Left colon (tissue), 2 donors: Measurements from ENCODE around the gene PIN1. TPM values are rescaled to one million over a fixed set of nuclear protein-coding genes. Genes with fewer than 3 reads are reported as not detected.
"Not testable (repeated sequence)": the region's sequence is repeated elsewhere in the genome, so short reads cannot be mapped to it uniquely, and the experiment has no call there.

Source experiments
- ATAC-seq: fragments of 200-7000 bp; cut with Tn5 transposase; one replicate; pipeline ENCODE4 v1.9.1; 2020; ENCODE audit warnings: mild to moderate bottlenecking, moderate library complexity
- DNase-seq, 2 donors: peaks; one replicate each; pipeline ENCODE4 v3.0.0-alpha.2; 2020
- intact Hi-C, 2 donors: fragments of 100-400 bp; cut with DNase I in 1 of 2; cut with micrococcal nuclease in 1 of 2; formaldehyde crosslinking; loops; one replicate each; pipeline versions ENCODE4 v1.11.2 to v1.14.0; 2022; cut with DNase I, micrococcal nuclease
- total RNA-seq, 2 donors: library from RNA; stranded (reverse); fragmentation: NEBNext Ultra II Directional; extraction: Animal tissue kit (Norgen Biotek cat#: 25700); gene quantifications; one replicate each; pipeline ENCODE4 v1.2.1, GENCODE V29; 2021
- donor health status: DM: no; HTN: no; CAD: no.
- donor health status: DM: yes; HTN: yes; CAD: no.

The PIN1 gene
- total RNA-seq, 2 donors from 2014 or later = 44.3 to 48.2 TPM

DNA sequence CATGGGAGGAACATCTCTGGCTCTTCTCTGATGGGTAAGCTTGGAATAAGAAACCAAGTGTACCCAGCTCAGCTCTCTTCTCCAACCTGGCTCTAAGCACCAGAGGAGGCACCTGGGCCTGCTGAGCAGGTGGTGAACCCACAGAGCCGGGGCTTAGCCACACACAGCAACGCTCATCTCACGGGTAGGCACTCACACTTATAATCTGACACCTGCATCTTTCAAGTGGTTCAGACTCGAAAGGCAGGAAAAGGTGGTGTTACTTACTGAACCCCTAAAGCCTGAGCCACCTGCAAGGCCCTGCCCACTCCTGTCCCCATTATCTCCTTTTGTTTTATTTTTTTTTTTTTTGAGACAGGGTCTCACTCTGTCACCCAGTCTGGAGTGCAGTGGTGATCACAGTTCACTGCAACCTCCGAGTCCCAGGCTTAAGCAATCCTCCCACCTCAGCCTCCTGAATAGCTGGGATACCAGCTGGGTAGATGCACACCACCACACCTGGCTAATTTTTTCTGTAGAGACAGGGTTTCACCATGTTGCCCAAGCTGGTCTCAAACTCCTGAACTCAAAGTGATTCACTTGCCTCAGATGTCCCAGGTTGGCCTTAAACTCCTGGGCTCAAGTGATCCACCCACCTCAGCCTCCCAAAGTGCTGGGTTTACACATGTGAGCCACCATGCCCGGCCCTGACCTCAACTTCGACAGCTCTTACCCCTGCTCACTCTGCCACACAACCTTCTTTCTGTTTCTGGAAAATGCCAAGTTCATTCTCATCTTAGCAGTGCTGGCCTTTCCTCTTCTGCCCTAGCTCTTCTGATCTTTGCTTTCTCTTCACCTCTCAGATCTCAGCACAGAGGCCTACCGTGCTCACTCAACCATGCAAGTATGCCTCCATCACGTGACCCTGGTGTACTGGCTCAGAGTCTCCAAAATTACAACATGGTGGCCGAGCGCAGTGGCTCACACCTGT lies 26.0 kb upstream of the PIN1 start:
- ATAC-seq (no peak), DNase-seq (no peak)
- intact Hi-C loops = no loop called here

DNA sequence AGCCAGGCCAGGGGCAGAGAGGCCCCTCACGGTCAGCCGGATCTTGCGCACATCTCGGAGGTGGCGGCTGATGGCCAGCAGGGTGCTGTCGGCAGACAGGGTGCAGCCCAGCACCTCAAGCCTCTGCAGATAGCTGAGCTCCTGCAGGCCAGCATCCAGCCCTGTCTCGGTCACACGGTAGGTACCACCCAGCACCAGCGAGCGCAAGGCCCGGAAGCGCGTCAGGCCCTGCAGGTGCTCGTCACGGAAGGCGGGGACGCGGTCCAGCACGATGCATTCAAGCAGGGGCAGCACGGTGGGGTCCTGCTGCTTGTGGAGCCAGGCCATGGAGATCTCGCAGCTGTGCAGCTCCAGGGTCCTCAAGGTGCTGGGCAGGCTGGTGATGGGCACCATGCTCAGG lies 24.0 kb upstream of the PIN1 start:
- intact Hi-C loops = no loop called here
- no peak for DNase-seq
- no peak for ATAC-seq

DNA sequence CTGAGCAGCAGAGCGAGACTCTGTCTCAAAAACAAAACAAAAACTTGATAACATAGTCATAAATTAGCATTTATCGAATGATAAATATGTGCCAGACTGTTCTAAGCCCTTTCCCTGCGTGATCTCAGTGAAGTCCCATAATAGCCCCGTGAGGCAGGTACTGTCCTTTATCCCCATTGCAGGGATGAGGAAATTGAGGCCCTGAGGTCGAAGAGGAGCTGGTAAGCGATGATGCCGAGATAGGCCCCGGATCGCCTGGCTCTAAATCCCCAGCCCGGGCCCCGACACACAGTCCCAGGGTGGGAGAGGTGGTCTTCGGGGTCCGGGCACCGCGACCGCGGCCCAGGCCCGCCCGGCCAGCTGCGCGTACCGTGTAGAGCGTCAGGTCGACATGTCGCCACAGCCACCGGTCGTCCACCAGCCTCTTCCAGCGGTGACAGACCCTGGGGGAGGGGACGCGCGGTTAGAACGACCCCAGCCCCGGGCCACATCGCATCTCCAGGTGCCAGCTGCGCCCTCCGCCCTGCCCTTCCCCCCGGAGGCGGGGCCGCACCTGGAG lies 16.9 kb upstream of the PIN1 start:
- intact Hi-C loops = no loop called here
- ATAC-seq = no peak
- no peak for DNase-seq

DNA sequence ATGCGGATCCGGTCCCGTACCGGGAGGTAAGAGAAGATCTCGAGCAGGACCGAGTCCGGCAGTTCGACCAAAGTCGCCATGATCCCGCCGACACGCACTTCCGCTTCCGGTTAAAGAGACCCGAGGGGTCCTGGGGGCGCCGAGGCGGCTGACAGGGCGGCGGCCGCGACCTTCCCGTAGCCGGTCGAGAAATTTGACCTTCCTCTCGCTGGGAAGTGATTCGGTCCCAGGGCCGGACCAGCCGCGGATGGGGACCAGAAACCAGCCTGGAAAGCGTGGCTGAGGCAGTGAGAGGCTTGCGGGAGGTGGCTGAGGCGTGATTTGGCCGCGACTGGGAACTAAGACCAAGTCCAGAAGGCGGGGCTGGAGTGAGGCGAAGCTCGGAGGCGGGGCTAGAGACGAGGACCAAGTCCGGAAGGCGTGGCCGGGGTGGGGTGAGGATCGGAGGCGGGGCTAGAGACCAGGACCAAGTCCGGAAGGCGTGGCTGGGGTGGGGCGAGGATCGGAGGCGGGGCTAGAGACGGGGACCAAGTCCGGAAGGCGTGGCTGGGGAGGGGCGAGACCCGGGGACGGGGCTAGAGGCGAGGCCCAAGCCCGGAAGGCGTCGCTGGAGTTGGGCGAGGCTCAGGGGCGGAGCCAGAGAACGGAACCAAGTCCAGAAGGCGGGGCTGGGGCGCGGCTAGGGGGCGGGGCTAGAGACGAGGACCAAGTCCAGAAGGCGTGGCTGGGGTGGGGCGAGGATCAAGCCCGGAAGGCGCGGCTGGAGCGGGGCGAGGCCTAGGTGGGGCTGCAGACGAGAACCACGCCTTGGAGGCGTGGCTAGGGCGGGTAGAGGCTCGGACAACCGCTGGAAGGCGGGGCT lies 16.2 kb upstream of the PIN1 start, which contains the start of gene FBXL12:
FBXL12 (minus strand) TSS at position 346 of the 862 bp plus-strand sequence; CDS start at position 80, 266 bp downstream.
- peak; percentile 100 for DNase-seq
- intact Hi-C loops = no loop called here
- ATAC-seq = peak; percentile 84

DNA sequence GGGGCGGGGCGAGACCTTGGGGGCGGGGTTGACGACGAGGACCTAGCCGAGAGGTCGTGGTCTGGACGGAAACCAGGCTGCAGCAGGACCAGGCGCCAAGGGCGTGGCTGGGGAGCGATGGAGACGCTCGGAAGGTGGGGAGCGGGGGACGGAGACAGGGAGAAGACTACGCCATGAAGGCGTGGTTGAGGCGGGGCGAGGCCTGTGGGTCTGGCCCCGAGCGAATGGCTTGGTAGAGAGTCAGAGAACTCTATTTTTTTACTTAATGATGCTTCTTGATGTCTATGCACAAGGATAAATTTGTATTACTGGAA lies 15.6 kb upstream of the PIN1 start:
- intact Hi-C loops = no loop called here
- no peak for DNase-seq
- no peak for ATAC-seq

DNA sequence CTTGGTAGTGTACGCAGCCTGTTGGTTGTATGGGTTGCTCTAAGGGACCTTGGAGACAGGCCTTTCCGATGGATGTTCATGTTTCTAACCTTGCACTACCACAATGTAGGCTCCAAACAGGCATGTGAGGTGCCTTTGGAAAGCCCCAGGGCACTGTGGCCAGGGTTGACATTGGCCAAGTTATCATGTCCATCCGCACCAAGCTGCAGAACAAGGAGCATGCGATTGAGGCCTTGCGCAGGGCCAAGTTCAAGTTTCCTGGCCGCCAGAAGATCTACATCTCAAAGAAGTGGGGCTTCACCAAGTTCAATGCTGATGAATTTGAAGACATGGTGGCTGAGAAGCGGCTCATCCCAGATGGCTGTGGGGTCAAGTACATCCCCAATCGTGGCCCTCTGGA lies 15.1 kb upstream of the PIN1 start:
- DNase-seq = peak in 1 of 2 donors; percentile 24
- intact Hi-C loops, ATAC-seq: not testable (repeated sequence)

DNA sequence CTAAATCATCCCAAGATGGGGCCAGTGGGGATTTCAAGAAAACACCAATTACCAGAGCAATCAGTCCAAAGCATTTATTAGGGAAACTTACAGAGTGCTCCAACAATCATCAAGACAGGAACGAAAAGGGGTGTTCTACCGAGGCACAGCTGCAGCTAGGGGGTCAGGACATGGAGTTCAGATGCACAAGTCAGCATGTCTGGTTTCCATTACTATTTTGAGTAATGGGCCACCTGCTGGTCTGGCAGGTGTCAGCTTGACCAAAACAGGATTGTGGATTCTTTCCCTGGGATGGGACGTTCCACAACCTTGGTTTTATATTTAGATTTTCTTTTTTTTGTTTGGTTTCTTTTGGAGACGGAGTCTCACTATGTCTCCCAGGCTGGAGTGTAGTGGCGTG lies 11.3 kb upstream of the PIN1 start:
- intact Hi-C loops = no loop called here
- ATAC-seq (no peak), DNase-seq (no peak)

DNA sequence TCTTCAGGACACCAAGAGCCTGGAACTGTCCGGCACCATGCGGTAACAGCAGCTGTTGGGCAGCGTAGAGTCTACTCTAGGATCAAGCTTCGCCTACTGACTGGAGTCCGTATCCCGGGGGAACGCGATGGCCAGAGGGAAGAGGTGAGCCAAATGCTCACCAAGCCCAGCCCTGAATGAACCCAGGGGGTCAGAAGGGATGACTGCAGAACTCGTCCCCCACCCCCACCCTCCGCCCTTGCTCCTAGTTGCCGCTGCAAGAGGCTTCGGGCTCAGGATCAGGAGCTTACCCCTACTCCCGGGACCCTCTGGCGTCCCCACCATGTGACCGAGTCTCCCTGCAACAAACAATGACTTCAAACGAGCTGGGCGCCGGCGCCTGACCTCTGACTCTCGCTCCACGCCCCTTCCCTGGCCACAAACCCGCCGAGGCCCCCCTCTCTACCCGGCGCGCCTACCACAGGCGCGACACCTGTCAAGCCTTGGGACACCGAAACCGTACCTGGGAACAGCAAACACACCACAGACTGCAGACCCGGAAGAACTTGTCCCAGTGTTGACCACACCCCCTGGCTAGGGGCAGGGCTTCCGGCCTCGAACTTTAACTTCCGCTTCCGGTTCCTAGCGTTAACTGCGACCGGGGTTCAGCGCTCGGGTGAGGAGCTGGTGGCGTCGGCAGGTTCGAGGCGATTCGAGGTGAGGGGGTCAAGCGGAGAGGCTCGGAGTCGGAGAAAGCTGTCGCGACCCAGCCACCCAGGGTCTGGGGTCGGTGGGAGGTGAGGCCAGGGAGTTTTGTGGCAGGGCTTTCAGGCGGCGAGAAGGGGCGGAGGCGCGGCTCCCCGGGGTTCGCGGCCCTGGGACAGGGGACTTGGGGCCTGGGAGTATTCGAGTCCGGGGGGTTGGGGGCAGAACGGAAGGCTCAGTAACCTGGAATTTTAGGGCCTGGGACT lies 7.6 kb upstream of the PIN1 start, which contains the start of gene UBL5:
UBL5 (plus strand) TSS at position 630 of the 950 bp plus-strand sequence. CDS start 420 bp downstream, outside the sequence.
- peak; percentile 91 to 94 for DNase-seq
- ATAC-seq = peak; percentile 98
- intact Hi-C loops = no loop called here

DNA sequence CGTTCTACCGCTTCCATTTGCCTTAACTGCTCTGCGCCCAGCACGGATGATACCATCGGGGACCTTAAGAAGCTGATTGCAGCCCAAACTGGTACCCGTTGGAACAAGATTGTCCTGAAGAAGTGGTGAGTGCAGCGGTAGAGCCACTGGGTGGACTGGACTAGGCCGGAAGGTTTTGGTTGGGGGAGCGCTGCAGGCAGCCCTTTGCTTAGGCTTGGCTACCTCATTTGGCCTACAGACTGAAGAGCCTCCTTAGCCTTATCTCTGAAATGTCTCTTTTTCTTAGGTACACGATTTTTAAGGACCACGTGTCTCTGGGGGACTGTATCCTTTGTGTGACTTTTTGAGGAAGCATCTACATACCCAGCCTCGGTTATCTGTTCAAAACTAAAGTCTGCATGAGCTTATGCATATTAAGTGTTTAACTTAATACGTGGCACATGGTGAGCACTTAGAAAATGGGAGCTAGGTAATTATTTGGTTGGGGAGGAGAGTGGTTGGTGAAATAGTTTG lies 6.5 kb upstream of the PIN1 start:
- intact Hi-C loops = no loop called here
- ATAC-seq (no peak), DNase-seq (no peak)

DNA sequence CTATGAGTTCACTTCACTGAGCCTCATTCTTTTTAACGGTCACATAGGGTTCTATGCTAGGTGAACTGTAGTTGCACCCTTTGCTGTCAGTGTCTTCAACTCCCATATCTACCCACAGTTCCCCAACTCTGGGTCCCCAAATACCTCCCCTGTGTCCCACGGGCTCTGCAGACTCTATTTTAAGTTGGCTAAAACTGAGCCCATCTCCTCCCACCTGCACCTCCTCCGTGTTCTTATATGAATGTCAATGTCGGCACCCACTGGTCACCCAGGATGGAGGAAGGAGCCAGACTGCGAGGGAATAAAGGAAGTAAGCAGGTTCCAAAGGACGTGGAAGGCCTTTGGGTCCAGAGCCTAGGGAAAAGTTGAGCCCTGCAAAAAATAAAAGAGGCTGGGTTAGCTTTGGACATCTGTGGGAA lies 802 bp upstream of the PIN1 start:
- intact Hi-C loops = no loop called here
- ATAC-seq (no peak), DNase-seq (no peak)

DNA sequence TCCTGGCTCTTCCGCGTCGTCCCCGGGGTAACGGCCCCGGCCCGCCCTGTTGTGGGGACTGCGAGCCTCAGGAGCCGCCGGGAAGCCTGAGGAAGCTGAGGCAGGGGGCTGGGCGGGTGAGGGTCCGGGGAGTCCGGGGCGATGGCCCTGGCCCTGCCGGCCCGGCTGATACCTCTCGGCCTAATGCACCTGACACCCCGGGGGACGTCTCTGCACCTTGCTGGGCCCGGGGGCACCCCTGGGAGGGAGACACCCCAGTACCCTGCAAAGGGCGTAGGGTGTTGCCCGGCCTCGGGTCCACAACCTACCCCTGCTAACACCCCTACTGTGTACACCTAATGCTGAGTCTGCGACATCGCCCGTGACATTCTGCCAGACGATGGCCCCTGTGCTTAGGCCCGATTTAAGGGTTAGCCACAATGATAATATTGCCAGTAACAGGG lies 410 bp downstream of the PIN1 start:
- intact Hi-C loops = no loop called here
- DNase-seq = peak in 1 of 2 donors; percentile 34

DNA sequence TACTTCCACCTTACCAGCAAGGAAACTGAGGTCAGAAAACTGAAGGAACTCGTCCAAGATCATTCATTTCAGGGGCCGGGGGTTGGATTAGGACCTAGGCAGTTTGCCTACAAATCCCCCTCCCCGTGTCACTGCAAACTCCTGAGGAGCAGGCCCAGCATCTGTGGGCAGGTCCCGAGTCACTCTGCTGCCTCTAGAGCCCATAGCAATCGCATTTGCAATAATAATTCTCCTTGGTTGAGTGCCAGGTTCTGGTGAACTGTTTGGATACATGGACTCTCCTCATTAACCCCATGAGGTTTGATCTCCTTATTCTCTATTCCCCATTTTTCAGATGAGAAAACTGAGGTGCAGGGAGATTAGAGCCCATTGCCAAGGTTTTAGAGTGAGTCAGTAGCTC lies 903 bp downstream of the PIN1 start:
- no peak for ATAC-seq
- intact Hi-C loops = no loop called here
- DNase-seq = no peak

More for the DNA sequence above, 410 bp downstream of the PIN1 start:
- peak; percentile 16 for ATAC-seq

DNA sequence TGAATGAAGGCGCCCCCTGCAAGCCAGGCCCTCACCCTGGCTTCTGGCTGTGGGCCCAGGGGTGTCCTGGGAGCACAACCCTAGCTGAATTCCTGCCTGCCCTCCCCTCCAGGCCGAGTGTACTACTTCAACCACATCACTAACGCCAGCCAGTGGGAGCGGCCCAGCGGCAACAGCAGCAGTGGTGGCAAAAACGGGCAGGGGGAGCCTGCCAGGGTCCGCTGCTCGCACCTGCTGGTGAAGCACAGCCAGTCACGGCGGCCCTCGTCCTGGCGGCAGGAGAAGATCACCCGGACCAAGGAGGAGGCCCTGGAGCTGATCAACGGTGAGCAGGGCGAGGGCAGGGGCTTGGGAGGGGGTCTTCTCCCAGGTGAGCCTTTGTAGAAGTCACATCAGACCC lies 3.2 kb downstream of the PIN1 start:
- DNase-seq (no peak), ATAC-seq (no peak)
- intact Hi-C loops = no loop called here

DNA sequence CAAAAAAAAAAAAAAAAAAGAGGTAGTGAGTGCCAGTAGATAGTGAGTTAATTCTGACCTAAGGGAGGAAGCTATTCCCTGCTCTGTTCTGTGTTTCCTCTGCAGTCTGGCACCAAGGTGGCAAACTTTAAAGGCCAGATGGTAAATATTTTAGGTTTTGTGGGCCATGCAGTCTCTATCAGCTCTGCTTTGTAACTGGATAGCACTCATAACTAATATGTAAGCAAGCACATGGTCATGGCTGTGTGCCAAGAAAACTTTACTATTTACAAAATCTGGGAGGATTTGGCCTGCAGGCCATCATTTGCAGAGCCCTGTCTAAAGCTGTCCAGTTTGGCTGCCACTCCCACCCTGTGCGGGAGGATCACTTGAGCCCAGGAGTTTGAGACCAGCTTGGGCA lies 4.3 kb downstream of the PIN1 start:
- ATAC-seq = no peak
- DNase-seq = no peak
- intact Hi-C loops = no loop called here

DNA sequence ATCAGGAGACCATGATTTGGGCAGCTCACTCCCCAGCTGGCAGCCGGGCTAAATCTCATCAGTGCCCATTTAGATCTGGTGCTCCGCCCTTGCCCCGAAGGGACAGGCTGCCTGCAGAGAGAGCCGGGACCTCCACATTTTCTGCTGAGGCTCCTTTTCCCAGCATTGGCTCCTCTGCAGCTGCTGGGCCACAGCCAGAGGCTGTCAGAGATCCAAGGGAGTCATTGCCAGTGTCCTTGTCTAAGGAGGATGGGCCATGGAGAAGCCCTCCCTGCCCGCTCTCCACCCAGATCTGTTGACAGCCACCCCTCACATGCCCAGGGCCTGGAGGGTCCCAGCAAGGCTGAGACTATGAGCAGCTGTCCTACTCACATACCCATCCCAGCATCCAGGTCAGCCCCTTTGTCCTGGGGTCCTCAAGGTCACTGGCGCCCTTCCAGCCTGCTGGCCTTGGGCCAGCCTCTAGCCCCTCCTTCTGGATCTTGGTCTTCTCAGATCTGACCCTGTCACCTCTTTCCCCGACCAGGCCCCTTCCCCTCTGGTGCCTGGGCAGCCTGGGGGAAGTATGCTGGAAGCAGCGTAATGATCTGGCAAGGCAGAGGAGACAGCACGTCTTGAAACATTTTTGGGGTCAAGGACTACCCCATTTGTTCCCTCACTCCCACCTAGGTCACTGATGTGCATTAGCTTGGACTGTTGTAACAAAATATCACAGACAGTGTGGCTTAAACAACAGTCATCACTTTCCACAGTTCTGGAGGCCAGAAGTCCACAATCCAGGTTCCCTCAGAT lies 7.9 kb downstream of the PIN1 start:
- DNase-seq (no peak), ATAC-seq (no peak)
- intact Hi-C loops = no loop called here

DNA sequence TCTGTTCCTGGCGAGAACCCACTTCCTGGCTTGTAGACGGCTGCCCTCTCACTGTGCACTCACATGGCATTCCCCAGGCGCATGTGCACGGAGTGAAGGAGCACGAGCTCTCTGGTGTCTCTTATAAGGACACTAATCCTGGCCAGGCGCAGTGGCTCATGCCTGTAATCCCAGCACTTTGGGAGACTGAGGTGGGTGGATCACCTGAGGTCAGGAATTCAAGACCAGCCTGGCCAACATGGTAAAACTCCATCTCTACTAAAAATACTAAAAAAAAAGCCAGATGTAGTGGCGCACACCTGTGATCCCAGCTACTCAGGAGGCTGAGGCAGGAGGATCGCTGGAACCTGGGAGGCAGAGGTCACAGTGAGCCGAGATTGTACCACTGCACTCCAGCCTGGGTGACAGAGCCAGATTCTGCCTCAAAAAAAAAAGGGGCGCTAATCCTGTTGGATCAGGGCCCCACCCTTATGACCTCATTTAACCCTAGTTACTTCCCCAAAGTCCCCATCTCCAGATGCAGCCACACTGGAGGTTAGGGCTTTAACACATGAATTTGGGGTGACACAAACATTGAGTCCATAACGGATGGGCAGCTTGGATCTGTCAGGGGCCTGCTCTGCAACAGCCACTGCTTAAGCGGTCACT lies 8.6 kb downstream of the PIN1 start:
- ATAC-seq, DNase-seq, intact Hi-C loops: not testable (repeated sequence)
